Spleen (tissue), 7 donors: ENCODE measurements around the gene ELP1.

ENCODE experiments used
- CTCF ChIP-seq, 11 experiments: fragments of 200-600 bp in 7 of 11; fragments of 450-650 bp in 4 of 11; sonication (generic) in 4 of 11; IDR thresholded peaks in 8 of 11; conservative IDR thresholded peaks in 3 of 11; 1 replicate in 7 of 11; 2 replicates in 4 of 11; pipeline versions ENCODE4 v1.4.0 to v1.8.0; 2016 to 2021; ENCODE audit warnings: antibody characterized with exemption in 11 of 11, inconsistent platforms in 4 of 11, mild to moderate bottlenecking in 1 of 11
- POLR2A ChIP-seq, 3 donors: fragments of 450-650 bp; IDR thresholded peaks; one replicate each; pipeline ENCODE4 v1.5.1; 2017; ENCODE audit warnings: antibody characterized with exemption in 3 of 3, mild to moderate bottlenecking in 1 of 3
- POLR2AphosphoS5 ChIP-seq, 3 donors: sonication (generic); formaldehyde crosslinking; IDR thresholded peaks; one replicate each; pipeline ENCODE4 v1.5.1; 2017; ENCODE audit warnings: antibody characterized with exemption in 3 of 3
- donor health status: DM: no; HTN: no; CAD: no; lungs with moderate emphysema.
- donor health status: DM: no; HTN: no; CAD: no.
- donor health status: DM: no; HTN: no; CAD: no.

- no peak for TF ChIP-seq CTCF (IDR thresholded peaks at IDR 0.05 in 8 of 11, conservative IDR thresholded peaks at IDR 0.05 in 3 of 11)
- TF ChIP-seq POLR2A (IDR thresholded peaks at IDR 0.05): no peak
- no peak for TF ChIP-seq POLR2AphosphoS5 (IDR thresholded peaks at IDR 0.05)
Observed at GRCh38 chr9:108836319-108836718, 97.6 kb downstream of the ELP1 start.
